CD4-positive, alpha-beta T cell treated with Interleukin-2 at 100 ng/mL for 4 hours (primary cell): Measurements from ENCODE around the gene ARMC6.
"Not testable (repeated sequence)": the region's sequence is repeated elsewhere in the genome, so short reads cannot be mapped to it uniquely, and the experiment has no call there.

Experiments used
- DNase-seq: peaks from one replicate; pipeline ENCODE4 v3.0.0-alpha.2; 2020; ENCODE audit warnings: low spot score

ARMC6 gene

DNA sequence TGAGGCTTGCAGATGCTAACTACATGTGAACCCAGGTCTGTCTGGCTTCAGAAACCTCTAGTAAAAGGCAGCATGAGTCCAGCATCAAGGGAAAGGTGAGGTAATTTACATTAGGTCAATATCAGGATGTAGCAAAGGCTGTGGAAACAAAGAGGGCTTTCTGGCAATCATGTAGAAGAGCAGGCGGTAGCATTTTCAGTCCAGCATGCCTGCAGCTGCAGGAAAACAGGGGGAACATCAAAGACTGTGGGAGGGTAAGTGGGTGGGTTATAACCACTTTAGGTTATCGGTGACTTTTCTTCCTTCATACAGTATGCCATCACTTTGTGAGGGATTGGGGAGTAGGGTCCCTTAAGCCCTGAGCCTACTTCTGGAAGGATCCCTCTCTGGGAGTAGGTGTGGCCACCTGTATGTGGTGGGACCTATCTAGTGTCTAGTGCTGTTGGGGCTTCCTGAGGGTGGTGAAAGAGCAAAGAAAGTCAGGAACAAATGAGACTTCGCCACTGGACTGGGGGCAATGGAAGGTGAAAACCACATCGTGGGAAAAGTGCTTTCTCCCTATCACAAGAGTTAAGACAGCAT lies 10.9 kb upstream of the ARMC6 start:
- no peak for DNase-seq

- not testable (repeated sequence) for DNase-seq
Measured at GRCh38 chr19:19023376-19023775, 10.0 kb upstream of the ARMC6 start.

GRCh38 chr19:19025861-19026260 lies 7.5 kb upstream of the ARMC6 start:
- no peak for DNase-seq

- DNase-seq = no peak
Measured at GRCh38 chr19:19026299-19026971, 7.0 kb upstream of the ARMC6 start.

DNA sequence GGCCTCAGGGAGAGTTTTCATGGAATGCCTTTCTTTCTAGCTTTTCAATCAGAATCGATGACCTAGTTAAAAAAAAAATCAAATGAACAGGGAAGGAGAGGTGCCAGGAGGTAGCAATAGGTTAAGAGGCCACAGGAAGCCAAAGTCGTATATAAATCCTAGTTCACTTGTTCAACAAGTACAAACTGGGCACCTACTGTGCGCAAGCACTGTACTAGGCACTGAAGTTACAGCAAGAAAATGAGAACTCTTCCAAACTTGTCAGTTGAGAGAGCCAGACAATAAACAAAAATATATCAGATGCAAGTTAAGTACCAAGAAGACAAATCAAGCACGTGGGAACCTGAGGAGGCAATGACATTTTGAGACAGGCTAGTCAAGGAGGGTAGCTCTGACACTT lies 6.2 kb upstream of the ARMC6 start:
- DNase-seq = no peak

DNA sequence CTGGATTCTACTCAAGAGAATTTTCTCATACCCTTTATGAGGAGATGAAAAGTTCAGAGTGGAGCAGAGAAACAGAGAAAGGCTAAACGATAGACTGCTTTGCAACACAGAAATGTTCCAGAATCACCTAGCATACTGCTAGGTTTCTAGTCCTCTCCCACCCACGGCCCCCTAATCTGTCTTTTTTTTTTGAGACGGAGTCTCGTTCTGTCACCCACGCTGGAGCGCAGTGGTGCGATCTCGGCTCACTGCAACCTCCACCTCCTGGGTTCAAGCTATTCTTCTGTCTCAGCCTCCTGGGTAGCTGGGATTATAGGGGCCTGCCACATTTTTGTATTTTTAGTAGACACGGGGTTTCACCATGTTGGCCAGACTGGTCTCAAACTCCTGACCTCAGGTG lies 4.9 kb upstream of the ARMC6 start:
- DNase-seq = no peak

DNA sequence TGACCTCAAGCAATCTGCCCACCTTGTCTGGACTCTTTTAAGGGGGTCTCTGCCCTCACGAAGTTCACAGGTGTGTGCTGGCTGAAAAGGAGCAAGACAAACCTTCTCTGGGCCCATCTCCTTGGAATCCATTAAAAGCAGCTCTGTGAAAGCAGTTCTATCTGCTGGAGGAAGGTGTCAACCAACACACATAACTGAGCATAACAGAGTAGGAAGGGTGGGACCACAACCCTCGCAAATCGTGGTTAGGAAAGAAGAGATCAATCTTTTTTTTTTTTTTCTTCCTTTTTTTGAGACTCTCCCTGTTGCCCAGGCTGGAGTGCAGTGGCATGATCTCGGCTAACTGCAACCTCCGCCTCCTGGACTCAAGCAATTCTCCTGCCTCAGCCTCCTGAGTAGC lies 1.5 kb upstream of the ARMC6 start:
- DNase-seq = no peak

- peak; percentile 70 for DNase-seq
Measured at GRCh38 chr19:19032420-19033175, 805 bp upstream of the ARMC6 start.

DNA sequence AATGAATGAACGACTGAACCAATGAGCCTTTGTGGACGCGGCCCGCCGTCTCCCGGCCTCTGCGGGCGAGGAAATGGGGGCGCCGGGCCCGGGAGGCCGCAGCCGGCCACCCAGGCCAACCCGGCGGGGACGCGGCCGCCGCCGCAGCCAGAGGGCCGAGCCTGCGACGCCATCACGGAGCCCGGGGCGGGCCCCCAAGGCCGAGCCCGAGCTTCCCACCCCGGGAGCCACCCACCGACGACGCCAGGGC lies 302 bp upstream of the ARMC6 start:
- DNase-seq = no peak

DNA sequence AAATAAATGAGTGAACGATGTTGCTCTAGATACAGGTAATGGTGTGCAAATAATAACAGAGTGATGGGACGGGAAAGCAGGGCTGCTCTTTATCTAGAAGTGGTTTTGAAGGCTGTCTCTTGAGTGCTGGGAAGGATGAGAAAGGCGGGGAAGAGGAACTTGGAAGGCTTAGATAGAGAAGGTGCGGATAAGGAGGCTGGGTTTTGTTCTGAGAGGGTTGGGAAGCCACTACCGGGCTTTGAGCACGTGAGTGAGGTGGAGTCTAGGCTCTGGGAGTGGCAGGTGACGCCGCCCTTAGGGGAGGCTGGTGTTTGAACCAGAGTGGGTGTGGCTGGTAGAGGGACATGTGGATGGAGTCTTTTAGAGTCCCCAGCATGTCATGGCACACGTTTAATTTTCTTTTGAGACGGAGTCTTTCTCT lies 811 bp downstream of the ARMC6 start:
- peak; percentile 68 for DNase-seq

DNA sequence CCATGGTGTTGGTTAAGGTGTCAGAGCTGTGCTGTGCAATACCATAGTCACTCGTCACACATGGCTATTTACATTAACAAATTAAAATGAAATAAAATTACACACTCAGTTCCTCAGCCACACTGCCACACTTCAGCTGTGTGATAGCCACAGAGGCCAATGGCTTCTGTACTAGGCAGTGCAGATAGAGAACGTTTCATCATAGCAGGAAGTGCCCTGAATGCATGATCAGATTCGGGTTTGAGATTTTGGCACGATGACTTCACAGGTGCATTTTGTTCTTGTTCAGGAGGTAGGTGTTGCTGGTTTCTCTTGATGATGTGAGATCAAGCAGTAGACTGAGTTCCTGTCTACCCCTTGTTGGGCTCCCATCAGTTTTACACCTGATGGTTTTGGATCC lies 6.5 kb downstream of the ARMC6 start:
- DNase-seq = peak; percentile 43

- DNase-seq = no peak
Measured at GRCh38 chr19:19040417-19040816, 7.0 kb downstream of the ARMC6 start.

GRCh38 chr19:19042732-19043280 lies 9.4 kb downstream of the ARMC6 start:
- DNase-seq = no peak

- no peak for DNase-seq
Measured at GRCh38 chr19:19043481-19043880, 10.1 kb downstream of the ARMC6 start.

GRCh38 chr19:19043881-19044280 lies 10.5 kb downstream of the ARMC6 start:
- no peak for DNase-seq

DNA sequence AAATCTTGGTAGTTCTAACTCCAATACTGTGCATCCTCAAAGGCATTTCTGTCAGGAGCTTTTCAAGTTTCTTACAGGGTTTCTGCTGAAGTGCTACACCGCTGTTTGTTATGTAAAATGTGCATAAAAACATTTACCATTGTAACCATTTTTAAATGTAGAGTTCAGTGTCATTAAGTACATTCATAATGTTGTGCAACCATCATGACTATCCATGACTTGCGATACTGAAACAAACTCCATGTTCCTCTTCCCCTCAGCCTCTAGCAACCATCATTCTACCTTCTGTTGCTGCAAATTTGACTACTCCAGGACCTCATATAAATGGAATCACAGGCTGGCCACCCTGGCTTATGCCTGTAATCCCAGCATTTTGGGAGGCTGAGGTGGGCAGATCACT lies 16.0 kb downstream of the ARMC6 start:
- DNase-seq = no peak

DNA sequence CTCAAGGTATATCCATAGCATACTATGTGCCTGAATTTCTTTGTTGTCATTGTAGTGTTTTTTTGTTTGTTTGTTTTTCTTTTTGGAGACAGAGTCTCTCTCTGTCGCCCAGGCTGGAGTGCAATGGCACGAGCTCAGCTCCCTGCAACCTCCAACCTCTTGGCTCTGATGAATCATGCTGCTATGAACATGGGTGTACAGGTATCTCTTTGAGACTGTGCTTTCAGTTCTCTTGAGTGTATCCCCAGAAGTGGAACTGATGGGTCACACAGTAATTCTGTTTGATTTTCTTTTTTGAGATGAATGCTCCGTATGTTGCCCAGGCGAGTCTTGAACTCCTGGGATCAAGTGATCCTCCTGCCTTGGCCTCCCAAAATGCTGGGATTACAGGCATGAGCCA lies 16.7 kb downstream of the ARMC6 start:
- DNase-seq = no peak

GRCh38 chr19:19050731-19051130 lies 17.3 kb downstream of the ARMC6 start:
- no peak for DNase-seq

GRCh38 chr19:19051478-19052213 lies 18.2 kb downstream of the ARMC6 start:
- no peak for DNase-seq

DNA sequence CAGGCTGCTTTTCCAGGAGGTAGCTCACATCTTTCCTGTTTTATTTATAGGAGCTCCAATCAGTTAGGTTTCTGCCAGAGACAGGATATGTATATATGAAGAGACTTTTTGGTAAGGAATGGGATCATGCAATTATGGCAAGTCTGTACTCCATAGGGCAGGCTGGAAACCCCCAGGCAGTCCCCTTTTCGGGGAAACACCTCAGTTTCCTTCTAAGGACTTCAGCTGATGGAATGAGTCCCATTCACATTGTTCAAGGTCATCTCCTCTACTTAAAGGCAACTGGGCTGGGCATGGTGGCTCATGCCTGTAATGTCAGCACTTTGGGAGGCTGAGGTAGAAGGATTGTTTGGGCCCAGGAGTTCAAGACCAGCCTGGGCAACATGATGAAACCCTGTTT lies 19.5 kb downstream of the ARMC6 start:
- no peak for DNase-seq

DNA sequence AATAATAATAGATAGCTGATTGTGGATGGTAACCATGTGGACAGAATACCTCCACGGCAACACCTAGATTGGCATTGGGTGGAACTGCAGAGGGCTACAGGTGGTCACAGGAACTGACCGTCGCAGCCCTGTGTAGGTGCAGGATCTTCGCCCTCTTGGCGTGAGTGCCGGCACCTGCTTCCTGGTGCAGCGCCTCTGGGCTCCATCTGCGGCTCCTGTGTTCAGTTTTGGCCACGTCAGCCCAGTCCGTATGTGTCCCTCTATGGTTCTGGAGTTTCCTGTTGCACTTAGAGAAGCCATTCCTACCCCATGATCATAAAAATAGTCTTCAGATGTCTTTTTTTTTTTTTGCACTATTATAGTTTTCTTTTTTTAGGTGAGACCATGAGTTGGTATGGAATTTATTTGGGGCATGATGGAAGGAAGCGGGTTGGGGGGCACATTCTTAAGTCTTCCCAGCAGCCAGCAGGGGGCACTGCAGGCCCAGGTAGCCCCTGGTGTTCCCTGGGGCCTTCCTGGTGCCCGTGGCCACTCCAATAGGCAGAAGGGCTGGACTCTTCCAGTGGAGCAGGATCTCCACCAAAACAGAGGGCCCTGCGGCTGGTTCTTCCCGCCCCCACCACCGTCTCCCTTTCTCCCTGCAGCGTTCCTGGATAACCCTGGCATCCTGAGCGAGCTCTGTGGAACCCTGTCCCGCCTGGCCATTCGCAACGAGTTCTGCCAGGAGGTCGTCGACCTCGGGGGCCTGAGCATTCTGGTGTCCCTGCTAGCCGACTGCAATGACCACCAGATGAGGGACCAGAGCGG lies 20.3 kb downstream of the ARMC6 start:
- DNase-seq = peak; percentile 59
